IPS-15b (cell line): Measurements from ENCODE around the gene LDHAL6B.

Source experiments
- H3K27me3 ChIP-seq: one replicate; pipeline ENCODE4 v1.6.1; 2013; ENCODE audit warnings: low read length; ENCODE audit not compliant: control insufficient read depth, insufficient read depth
- H3K36me3 ChIP-seq: one replicate; pipeline ENCODE4 v1.6.1; 2013; ENCODE audit warnings: low read length; ENCODE audit not compliant: control insufficient read depth, insufficient read depth
- H3K4me1 ChIP-seq: one replicate; pipeline ENCODE4 v1.6.1; 2013; ENCODE audit warnings: mild to moderate bottlenecking, low read length; ENCODE audit not compliant: control insufficient read depth, insufficient read depth
- H3K4me3 ChIP-seq: one replicate; pipeline ENCODE4 v1.5.1; 2013; ENCODE audit warnings: low read depth, low read length
- H3K9ac ChIP-seq: one replicate; pipeline ENCODE4 v1.6.1; 2013; ENCODE audit warnings: low read depth, mild to moderate bottlenecking, low read length
- H3K9me3 ChIP-seq: one replicate; pipeline ENCODE4 v1.6.1; 2013; ENCODE audit warnings: mild to moderate bottlenecking, low read length; ENCODE audit not compliant: control insufficient read depth, insufficient read depth

The LDHAL6B gene

DNA sequence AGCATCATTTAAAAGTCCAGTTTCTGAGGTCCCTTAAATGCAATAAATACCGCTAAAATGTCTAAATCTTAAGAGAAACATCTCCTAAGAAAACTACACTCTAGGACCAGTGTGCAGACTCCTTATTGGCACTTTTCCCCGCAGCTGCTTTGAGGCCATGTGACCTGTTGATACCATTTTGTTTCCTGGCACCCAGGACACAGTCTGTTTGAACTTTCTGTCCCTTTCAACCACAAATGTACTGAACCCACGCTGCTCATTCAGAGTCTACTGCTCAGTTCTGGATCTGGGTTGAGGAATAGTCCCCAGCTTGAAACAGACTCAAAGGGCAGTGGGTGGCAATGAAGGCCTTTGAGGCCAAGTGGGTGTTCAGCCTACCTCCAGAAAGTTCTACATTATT, 17.1 kb downstream of the LDHAL6B start:
- Histone ChIP-seq H3K4me3 (no peak overlapping the region), H3K9ac (no peak overlapping the region), H3K4me1 (no peaks in the 10 kb centered on the region), H3K36me3 (peaks cover 19% of the 10 kb centered on the region), H3K9me3 (no peaks in the 10 kb centered on the region), H3K27me3 (no peaks in the 10 kb centered on the region)

DNA sequence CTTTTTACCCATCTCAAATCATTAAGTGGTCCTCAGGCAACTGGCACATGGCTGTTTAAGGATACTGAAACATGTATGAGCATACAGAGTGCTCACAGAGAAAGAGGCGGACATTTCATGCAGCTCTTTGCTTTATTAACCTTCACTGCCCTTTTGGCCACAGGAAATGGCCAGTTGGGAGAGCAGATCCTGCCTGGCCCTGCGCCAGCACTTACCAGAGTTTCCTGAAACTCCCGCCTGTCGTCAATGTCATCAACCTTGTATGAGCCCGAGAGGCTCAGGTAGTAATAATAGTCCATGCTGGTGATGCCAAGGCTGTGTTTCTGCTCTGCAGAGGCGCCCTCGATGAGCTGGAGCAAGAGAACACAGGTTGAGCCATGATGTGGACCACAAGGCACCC, 17.8 kb downstream of the LDHAL6B start:
- no peaks in the 10 kb centered on the region for H3K4me1 ChIP-seq
- peaks cover 18% of the 10 kb centered on the region for H3K36me3 ChIP-seq

DNA sequence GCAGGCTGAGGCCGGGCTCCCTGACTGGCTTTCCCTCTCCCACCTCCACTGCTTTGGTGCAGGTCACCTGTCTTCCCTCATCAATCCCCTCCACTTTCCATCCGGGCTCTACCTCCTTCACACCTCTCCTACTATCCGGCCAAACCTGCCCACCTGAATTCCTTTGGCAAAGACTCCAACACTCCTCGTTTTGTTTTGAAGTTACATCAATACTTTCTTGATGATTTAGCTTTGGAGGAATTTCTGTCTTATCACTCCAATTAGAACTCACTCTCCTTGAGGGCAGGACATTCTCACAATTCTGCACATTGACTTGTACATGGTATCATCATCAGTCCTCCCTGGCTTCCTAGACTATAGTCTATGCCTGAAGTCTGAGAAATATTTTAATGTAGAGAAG, 20.4 kb downstream of the LDHAL6B start:
- no peak overlapping the region for H3K9ac ChIP-seq
- peaks cover 14% of the 10 kb centered on the region for H3K36me3 ChIP-seq
- H3K9me3 ChIP-seq, result no peaks in the 10 kb centered on the region
- no peaks in the 10 kb centered on the region for H3K27me3 ChIP-seq
- no peak overlapping the region for H3K4me3 ChIP-seq
- no peaks in the 10 kb centered on the region for H3K4me1 ChIP-seq

More for the DNA sequence above, 17.8 kb downstream of the LDHAL6B start:
- Histone ChIP-seq H3K4me3 (no peak overlapping the region), H3K9me3 (no peaks in the 10 kb centered on the region), H3K27me3 (no peaks in the 10 kb centered on the region), H3K9ac (no peak overlapping the region)

DNA sequence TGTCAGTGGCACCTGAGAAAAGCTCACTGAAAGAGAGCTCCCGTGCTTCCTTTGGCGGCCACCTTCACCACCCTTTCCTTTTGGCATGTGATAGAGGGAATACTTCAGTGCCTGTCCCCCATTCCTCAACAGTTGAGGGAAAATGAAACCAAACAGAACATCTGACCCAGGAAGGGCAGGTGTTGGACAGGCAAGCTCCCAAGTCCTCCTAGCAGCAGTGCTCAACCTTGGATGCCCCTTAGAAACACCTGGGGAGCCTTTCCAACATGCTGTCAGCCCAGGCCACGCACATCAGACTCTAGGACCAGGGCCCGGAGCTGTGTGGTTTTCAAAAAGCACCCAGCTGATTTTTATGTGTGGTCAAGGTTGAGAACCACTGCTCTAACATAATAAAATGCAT, 22.4 kb downstream of the LDHAL6B start:
- Histone ChIP-seq H3K4me1 (no peaks in the 10 kb centered on the region), H3K4me3 (no peak overlapping the region), H3K27me3 (no peaks in the 10 kb centered on the region), H3K36me3 (peaks cover 7% of the 10 kb centered on the region), H3K9me3 (no peaks in the 10 kb centered on the region), H3K9ac (no peak overlapping the region)

DNA sequence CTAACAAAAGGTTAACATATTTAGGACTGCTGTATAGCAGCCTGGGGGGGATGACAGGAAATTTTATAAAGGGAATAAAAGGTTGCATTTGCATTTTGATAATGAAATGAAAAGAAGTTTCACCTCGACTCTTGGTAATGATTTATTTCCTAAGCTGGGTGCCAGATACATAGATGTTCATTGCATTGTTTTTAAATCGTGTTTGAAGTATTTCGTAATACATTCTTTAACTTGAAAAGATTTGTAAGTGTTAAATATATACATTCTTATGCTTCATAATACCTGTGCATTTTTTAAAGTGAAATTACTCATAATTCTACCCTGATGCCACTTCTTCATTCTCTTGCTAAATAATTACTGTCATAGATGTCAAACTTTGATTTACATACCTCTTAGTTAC, 22.8 kb downstream of the LDHAL6B start:
- Histone ChIP-seq H3K4me1 (no peaks in the 10 kb centered on the region), H3K4me3 (no peak overlapping the region), H3K9me3 (no peaks in the 10 kb centered on the region), H3K27me3 (no peaks in the 10 kb centered on the region), H3K9ac (no peak overlapping the region), H3K36me3 (peaks cover 2% of the 10 kb centered on the region)

DNA sequence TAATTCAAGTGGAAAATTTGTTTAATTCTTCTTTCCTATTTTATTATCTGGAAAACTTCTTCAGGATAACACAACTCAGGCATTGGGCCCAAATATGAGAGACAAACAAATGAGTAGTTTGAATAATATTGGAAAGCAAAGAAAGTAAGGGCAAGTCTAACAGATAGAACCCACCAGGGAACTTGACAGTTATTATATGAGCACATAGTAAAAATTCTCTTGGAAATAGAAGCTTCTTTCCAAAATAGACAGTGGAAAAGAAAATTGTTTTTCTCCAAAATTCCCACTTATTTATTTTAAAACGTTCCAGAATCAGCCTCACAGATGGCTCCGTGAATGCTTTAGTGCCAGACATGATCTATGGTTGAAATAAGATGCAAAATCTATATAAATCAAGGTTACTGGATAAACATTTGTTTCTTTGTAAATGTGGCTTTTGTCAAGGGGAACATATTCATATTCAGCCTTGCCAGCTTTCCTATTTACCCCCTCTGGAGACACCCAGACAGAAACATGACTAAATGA, 23.9 kb downstream of the LDHAL6B start:
- H3K27me3 ChIP-seq, result no peaks in the 10 kb centered on the region
- H3K4me3 ChIP-seq, result no peak overlapping the region
- no peaks in the 10 kb centered on the region for H3K36me3 ChIP-seq
- H3K9ac ChIP-seq, result no peak overlapping the region
- no peaks in the 10 kb centered on the region for H3K4me1 ChIP-seq
- no peaks in the 10 kb centered on the region for H3K9me3 ChIP-seq

DNA sequence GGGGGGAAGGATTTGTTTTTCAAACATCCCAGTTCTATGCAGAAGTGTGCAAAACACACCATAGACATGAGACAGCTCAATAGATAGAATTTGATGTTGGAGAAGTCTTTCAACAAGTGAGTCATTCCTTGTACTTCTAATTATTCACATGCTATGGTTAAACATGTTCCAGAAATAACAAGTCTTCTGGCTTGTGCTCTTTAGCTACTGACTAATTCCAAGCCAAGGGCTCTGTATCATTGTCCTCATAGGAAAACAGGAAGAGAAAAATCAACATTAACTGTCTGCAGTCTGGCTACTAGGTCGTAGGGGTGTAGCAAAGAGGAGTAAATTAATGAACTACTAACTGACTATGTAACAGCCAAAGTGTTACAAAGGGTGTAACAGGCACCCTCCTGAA, 25.8 kb downstream of the LDHAL6B start:
- Histone ChIP-seq H3K4me3 (no peak overlapping the region), H3K4me1 (no peaks in the 10 kb centered on the region), H3K9me3 (no peaks in the 10 kb centered on the region), H3K9ac (no peak overlapping the region), H3K27me3 (no peaks in the 10 kb centered on the region), H3K36me3 (no peaks in the 10 kb centered on the region)

DNA sequence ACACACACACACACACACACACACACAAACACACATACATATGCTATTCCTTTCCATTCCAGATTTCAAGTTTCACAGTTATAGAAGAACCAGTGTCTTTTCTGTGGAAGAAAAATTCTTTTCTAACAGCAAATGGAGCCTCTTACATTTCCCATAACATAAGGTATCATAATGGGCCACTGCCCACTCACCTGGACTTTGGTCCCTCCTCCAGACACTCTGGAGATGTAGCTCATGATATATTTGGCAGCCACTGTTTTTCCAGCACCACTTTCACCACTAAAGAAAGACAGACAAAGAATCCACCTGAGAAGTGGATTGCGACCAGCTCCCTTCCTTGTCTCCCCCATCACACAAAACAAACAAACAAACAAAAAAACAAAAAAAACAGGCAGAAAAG, 29.8 kb downstream of the LDHAL6B start:
- no peaks in the 10 kb centered on the region for H3K4me1 ChIP-seq
- H3K36me3 ChIP-seq, result no peaks in the 10 kb centered on the region
- no peaks in the 10 kb centered on the region for H3K27me3 ChIP-seq
- H3K9me3 ChIP-seq, result no peaks in the 10 kb centered on the region
- no peak overlapping the region for H3K4me3 ChIP-seq
- no peak overlapping the region for H3K9ac ChIP-seq

DNA sequence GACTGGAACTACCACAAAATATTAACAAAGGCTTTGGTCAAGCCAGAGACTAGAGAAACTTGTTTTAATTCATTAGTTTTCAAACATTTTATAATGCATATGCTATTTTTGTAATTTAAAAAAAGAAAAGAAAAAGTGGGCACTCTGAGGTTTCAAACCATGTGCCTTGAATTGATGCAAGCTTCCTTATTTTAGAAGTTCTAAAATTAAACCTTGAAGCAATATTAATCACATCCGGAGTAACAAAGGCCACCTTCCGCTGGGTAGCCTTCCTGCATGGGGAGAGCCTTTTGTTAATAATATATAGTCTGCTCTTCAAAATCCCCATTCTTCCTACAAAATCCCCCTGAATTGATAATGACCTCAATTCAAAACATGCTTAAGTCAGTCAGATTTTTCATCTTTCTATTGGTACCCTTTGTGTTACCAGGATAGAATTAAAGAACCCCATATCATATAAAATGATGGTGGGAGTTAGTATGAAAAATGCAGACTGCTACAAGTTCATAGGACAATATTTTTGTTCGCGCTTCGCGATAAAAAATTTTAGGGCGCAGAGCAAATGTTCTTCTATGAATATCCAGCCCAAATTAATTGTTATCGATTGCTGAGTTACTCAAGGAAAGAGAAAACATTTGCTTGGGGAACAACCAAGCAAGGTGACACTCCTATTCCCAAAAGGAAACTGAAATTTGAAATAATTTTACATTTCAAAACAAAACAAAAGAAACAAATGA, 30.6 kb downstream of the LDHAL6B start:
- Histone ChIP-seq H3K9me3 (no peaks in the 10 kb centered on the region), H3K36me3 (no peaks in the 10 kb centered on the region), H3K4me3 (no peak overlapping the region), H3K4me1 (no peaks in the 10 kb centered on the region), H3K27me3 (no peaks in the 10 kb centered on the region), H3K9ac (no peak overlapping the region)

DNA sequence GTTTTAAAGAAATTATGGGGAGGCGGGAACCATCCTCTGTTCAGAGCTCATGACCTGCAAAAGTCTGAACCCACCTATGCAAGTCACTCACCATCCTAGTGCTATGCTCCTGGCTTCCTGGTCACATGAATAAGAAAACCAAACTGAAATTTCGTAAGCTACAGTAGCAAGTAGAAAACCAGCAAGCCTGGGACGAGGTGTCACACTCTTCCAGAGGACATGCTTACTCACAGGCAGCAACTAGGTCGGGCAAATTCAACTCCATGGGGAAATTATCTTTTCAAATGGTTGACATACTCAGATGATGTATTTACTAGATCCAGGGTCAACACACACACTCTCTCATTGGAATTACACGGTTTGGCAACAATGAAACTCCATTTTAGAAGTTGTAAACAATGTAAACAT, 31.3 kb downstream of the LDHAL6B start:
- H3K27me3 ChIP-seq, result no peaks in the 10 kb centered on the region
- no peaks in the 10 kb centered on the region for H3K9me3 ChIP-seq
- no peaks in the 10 kb centered on the region for H3K36me3 ChIP-seq
- H3K4me1 ChIP-seq, result no peaks in the 10 kb centered on the region
- no peak overlapping the region for H3K4me3 ChIP-seq
- no peak overlapping the region for H3K9ac ChIP-seq

DNA sequence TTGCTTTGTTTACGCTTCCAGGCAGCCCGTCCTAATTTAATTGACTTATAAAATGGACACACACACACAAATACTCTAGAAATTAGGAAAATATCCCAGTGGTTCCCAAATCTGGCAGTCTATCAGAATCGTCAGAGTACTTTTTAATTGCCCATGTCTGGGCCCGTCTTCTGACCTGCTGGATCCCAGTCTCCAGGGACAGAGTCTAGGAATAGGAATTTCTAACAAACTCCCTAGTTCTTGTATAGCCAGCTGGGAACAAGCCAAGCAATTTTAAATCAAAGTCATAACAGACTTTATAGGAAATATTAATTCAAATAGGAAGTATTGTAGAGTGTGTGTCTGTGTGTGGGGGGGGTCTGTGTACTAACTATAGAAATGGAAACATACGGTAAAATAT, 33.4 kb downstream of the LDHAL6B start:
- H3K9ac ChIP-seq, result no peak overlapping the region
- no peaks in the 10 kb centered on the region for H3K36me3 ChIP-seq
- H3K4me1 ChIP-seq, result no peaks in the 10 kb centered on the region
- no peaks in the 10 kb centered on the region for H3K9me3 ChIP-seq
- H3K27me3 ChIP-seq, result no peaks in the 10 kb centered on the region
- no peak overlapping the region for H3K4me3 ChIP-seq

DNA sequence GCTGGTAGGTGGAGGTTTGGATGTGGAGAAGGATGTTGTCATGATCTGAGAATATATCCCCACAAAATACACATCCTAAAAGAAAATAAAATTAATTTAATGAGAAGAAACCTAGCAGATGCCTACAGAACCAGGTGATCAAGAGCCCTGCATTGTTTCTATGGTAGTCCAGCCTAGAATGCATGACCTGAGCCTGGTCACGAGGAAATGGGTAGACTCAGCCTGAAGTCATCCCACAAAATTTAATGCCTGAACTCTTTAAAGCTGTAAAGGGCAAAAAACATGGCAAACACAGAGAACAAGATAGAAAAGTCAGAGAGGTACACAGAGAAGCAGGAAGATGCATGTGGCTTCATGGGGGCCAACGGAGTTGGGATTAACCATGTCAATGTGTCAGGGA, 36.0 kb downstream of the LDHAL6B start:
- H3K9me3 ChIP-seq, result no peaks in the 10 kb centered on the region
- no peaks in the 10 kb centered on the region for H3K36me3 ChIP-seq
- H3K27me3 ChIP-seq, result no peaks in the 10 kb centered on the region
- no peak overlapping the region for H3K9ac ChIP-seq
- H3K4me3 ChIP-seq, result no peak overlapping the region
- H3K4me1 ChIP-seq, result no peaks in the 10 kb centered on the region
